Natural killer cell treated with Interleukin-12 subunit alpha and Interleukin-12 subunit beta and Interleukin-15 and Interleukin-18, amount 100 ng/mL, for 72 hours (primary cell): ENCODE data around the gene ENO3. TPM values are rescaled to one million over a fixed set of nuclear protein-coding genes. Genes with fewer than 3 reads are reported as not detected.
"Not testable (repeated sequence)": the region's sequence is repeated elsewhere in the genome, so short reads cannot be mapped to it uniquely, and the experiment has no call there.

Experiments used
- ATAC-seq, 2 donors: fragments of 150-1000 bp; cut with Tn5 transposase in 1 of 2; sonication (Bioruptor Pico), chemical (Tn5 transposase) in 1 of 2; 2 replicates each; pipeline ENCODE4 v1.10.0; 2021
- DNase-seq: peaks from one replicate; pipeline ENCODE4 v3.0.0; 2022; ENCODE audit warnings: low spot score
- H3K27ac Mint-ChIP-seq, 2 donors: 1 replicate in 1 of 2; 2 replicates in 1 of 2; pipeline ENCODE4 v1.8.0; 2022; ENCODE audit warnings: mixed read lengths in 2 of 2, mild to moderate bottlenecking in 1 of 2, moderate library complexity in 1 of 2
- H3K27me3 Mint-ChIP-seq, 2 donors: 1 replicate in 1 of 2; 2 replicates in 1 of 2; pipeline ENCODE4 v1.8.0; 2022; ENCODE audit warnings: mixed read lengths in 2 of 2
- H3K36me3 Mint-ChIP-seq: one replicate; pipeline ENCODE4 v1.8.0; 2022; ENCODE audit warnings: mixed read lengths
- H3K4me1 Mint-ChIP-seq, 2 donors: 1 replicate in 1 of 2; 2 replicates in 1 of 2; pipeline ENCODE4 v1.8.0; 2022; ENCODE audit warnings: low read depth in 2 of 2, mixed read lengths in 2 of 2, mild to moderate bottlenecking in 1 of 2
- H3K4me3 Mint-ChIP-seq: one replicate; pipeline ENCODE4 v1.8.0; 2022; ENCODE audit warnings: mixed read lengths
- H3K9me3 Mint-ChIP-seq: 2 replicates; pipeline ENCODE4 v1.8.0; 2022; ENCODE audit warnings: mixed read lengths
- total RNA-seq, 2 donors: library from RNA; stranded (reverse); gene quantifications; one replicate each; pipeline ENCODE4 v1.2.3, GENCODE V29; 2022

Gene ENO3
- total RNA-seq, 2 donors from 2014 or later: 8.7 to 26.1 TPM

GRCh38 chr17:4926577-4927335 is 24.2 kb upstream of the ENO3 start:
- H3K27me3 Mint-ChIP-seq, ATAC-seq, DNase-seq, H3K4me3 Mint-ChIP-seq, H3K27ac Mint-ChIP-seq, H3K9me3 Mint-ChIP-seq, H3K4me1 Mint-ChIP-seq, H3K36me3 Mint-ChIP-seq: not testable (repeated sequence)

GRCh38 chr17:4928881-4929280 is 22.0 kb upstream of the ENO3 start:
- peaks cover 8 to 27% of the 10 kb centered on the region in 2 donors for H3K4me1 Mint-ChIP-seq
- H3K27me3 Mint-ChIP-seq: peaks cover 0 to under 1% of the 10 kb centered on the region in 2 donors
- no peaks in the 10 kb centered on the region for H3K36me3 Mint-ChIP-seq
- H3K27ac Mint-ChIP-seq: no peak overlapping the region
- no peaks in the 10 kb centered on the region for H3K9me3 Mint-ChIP-seq
- no peak overlapping the region for H3K4me3 Mint-ChIP-seq
- ATAC-seq: no peak
- DNase-seq: no peak

GRCh38 chr17:4931963-4932362 is 19.0 kb upstream of the ENO3 start, which contains the start of gene GP1BA:
Gene GP1BA, plus strand, starts transcription at chr17:4932277. Its CDS starts 328 bp downstream, at chr17:4932605.
- H3K9me3 Mint-ChIP-seq: no peaks in the 10 kb centered on the region
- ATAC-seq (no peak), DNase-seq (no peak)
- H3K4me1 Mint-ChIP-seq: peaks cover 25 to 44% of the 10 kb centered on the region in 2 donors
- H3K36me3 Mint-ChIP-seq: no peaks in the 10 kb centered on the region
- no peak within 1 kb of the TSS for H3K4me3 Mint-ChIP-seq
- H3K27me3 Mint-ChIP-seq: peaks cover 0 to 2% of the 10 kb centered on the region in 2 donors
- H3K27ac Mint-ChIP-seq: peak within 1 kb of the TSS in 1 of 2 donors; percentile 1

- Mint-ChIP-seq H3K4me3 (no peak overlapping the region), H3K9me3 (no peaks in the 10 kb centered on the region), H3K4me1 (peaks cover 25 to 47% of the 10 kb centered on the region in 2 donors), H3K27me3 (peaks cover 0 to 2% of the 10 kb centered on the region in 2 donors), H3K27ac (no peak overlapping the region), H3K36me3 (no peaks in the 10 kb centered on the region)
- ATAC-seq: no peak
- no peak for DNase-seq
These were observed 18.2 kb upstream of the ENO3 start for GRCh38 chr17:4932756-4933155.

DNA sequence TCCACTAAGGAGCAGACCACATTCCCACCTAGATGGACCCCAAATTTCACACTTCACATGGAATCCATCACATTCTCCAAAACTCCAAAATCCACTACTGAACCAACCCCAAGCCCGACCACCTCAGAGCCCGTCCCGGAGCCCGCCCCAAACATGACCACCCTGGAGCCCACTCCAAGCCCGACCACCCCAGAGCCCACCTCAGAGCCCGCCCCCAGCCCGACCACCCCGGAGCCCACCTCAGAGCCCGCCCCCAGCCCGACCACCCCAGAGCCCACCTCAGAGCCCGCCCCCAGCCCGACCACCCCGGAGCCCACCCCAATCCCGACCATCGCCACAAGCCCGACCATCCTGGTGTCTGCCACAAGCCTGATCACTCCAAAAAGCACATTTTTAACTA is 17.3 kb upstream of the ENO3 start:
- peak overlapping the region; percentile 47 for H3K4me3 Mint-ChIP-seq
- no peaks in the 10 kb centered on the region for H3K9me3 Mint-ChIP-seq
- H3K36me3 Mint-ChIP-seq: no peaks in the 10 kb centered on the region
- peaks cover 31 to 51% of the 10 kb centered on the region in 2 donors for H3K4me1 Mint-ChIP-seq
- ATAC-seq: no peak
- peak overlapping the region; percentile 49 to 88 for H3K27ac Mint-ChIP-seq
- peaks cover 0 to 2% of the 10 kb centered on the region in 2 donors for H3K27me3 Mint-ChIP-seq
- DNase-seq: no peak

- DNase-seq (no peak), ATAC-seq (peak; percentile 58 to 60)
- H3K36me3 Mint-ChIP-seq: no peaks in the 10 kb centered on the region
- H3K27me3 Mint-ChIP-seq: peaks cover 0 to 2% of the 10 kb centered on the region in 2 donors
- H3K27ac Mint-ChIP-seq: peak overlapping the region; percentile 49 to 88
- peaks cover 37 to 55% of the 10 kb centered on the region in 2 donors for H3K4me1 Mint-ChIP-seq
- H3K9me3 Mint-ChIP-seq: no peaks in the 10 kb centered on the region
- H3K4me3 Mint-ChIP-seq: peak overlapping the region; percentile 47
These were observed 16.5 kb upstream of the ENO3 start for GRCh38 chr17:4934173-4934979.

- Mint-ChIP-seq H3K9me3 (no peaks in the 10 kb centered on the region), H3K4me3 (no peak overlapping the region), H3K4me1 (peaks cover 44 to 55% of the 10 kb centered on the region in 2 donors), H3K27me3 (peaks cover 0 to 2% of the 10 kb centered on the region in 2 donors), H3K27ac (peak overlapping the region in 1 of 2 donors; percentile 53), H3K36me3 (peaks cover 1% of the 10 kb centered on the region)
- no peak for DNase-seq
- no peak for ATAC-seq
These were observed 15.3 kb upstream of the ENO3 start for GRCh38 chr17:4935650-4936049.

DNA sequence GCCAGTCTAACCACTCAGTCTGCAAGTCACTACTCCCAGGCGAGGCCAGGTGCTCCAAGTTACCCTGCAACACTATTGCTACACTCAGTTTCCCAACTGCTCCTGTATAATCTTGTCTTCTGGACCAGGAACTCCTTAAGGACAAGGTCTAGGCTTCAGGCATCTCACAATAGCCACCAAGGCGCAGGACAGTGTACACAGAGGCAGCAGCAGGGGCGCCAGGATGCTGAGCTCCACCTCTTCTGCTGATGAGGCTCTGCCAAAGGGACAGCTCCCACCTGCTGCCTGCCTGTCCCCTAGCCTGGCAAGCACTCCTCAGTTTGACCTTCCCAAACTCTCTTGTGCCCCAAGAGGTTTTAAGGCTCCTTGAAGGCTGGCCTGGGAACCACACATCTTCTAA is 14.5 kb upstream of the ENO3 start:
- H3K27ac Mint-ChIP-seq: peak overlapping the region in 1 of 2 donors; percentile 53
- H3K4me3 Mint-ChIP-seq: no peak overlapping the region
- H3K9me3 Mint-ChIP-seq: no peaks in the 10 kb centered on the region
- ATAC-seq (no peak), DNase-seq (no peak)
- H3K27me3 Mint-ChIP-seq: peaks cover 0 to 2% of the 10 kb centered on the region in 2 donors
- peaks cover 52 to 57% of the 10 kb centered on the region in 2 donors for H3K4me1 Mint-ChIP-seq
- H3K36me3 Mint-ChIP-seq: peaks cover 9% of the 10 kb centered on the region

DNA sequence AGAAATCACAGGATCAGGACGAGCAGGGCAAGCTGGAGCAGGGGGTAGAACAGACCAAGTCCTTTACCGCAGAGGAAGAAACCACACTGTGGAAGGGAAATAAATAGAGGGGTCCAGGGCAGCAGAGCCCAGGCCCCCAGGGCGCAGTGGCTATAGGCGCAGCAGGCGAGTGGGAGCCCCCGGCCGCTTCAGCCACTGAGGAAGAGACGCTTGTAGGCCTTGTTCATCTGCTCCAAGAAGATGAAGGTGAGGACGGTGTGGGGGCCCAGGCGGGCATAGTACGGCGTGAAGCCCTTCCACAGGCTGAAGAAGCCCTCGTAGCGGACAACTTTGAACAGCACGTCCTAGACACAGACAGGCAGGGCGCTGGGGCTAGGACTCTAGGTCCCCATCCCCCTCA is 13.4 kb upstream of the ENO3 start:
- Mint-ChIP-seq H3K4me3 (peak overlapping the region; percentile 13), H3K27me3 (peaks cover 0 to 2% of the 10 kb centered on the region in 2 donors), H3K36me3 (peaks cover 16% of the 10 kb centered on the region), H3K27ac (no peak overlapping the region), H3K9me3 (no peaks in the 10 kb centered on the region), H3K4me1 (peaks cover 60 to 63% of the 10 kb centered on the region in 2 donors)
- ATAC-seq: no peak
- DNase-seq: no peak

- H3K9me3 Mint-ChIP-seq: no peaks in the 10 kb centered on the region
- H3K4me1 Mint-ChIP-seq: peaks cover 60 to 68% of the 10 kb centered on the region in 2 donors
- H3K36me3 Mint-ChIP-seq: peaks cover 19% of the 10 kb centered on the region
- DNase-seq (no peak), ATAC-seq (no peak)
- H3K27ac Mint-ChIP-seq: peak overlapping the region; percentile 76 to 96
- H3K27me3 Mint-ChIP-seq: peaks cover 0 to 2% of the 10 kb centered on the region in 2 donors
- H3K4me3 Mint-ChIP-seq: peak overlapping the region; percentile 100
These were observed 12.8 kb upstream of the ENO3 start for GRCh38 chr17:4938069-4938491.

- H3K4me1 Mint-ChIP-seq: peaks cover 60 to 68% of the 10 kb centered on the region in 2 donors
- DNase-seq (no peak), ATAC-seq (no peak)
- H3K27me3 Mint-ChIP-seq: peaks cover 0 to 1% of the 10 kb centered on the region in 2 donors
- H3K27ac Mint-ChIP-seq: peak overlapping the region; percentile 76 to 96
- H3K4me3 Mint-ChIP-seq: peak overlapping the region; percentile 100
- peaks cover 22% of the 10 kb centered on the region for H3K36me3 Mint-ChIP-seq
- H3K9me3 Mint-ChIP-seq: no peaks in the 10 kb centered on the region
These were observed 12.0 kb upstream of the ENO3 start for GRCh38 chr17:4938688-4939545.

- Mint-ChIP-seq H3K4me3 (peak overlapping the region; percentile 100), H3K4me1 (peaks cover 60 to 68% of the 10 kb centered on the region in 2 donors), H3K36me3 (peaks cover 28% of the 10 kb centered on the region), H3K27ac (peak overlapping the region; percentile 76 to 96), H3K9me3 (no peaks in the 10 kb centered on the region), H3K27me3 (no peaks in the 10 kb centered on the region)
- ATAC-seq (peak in 1 of 2 donors; percentile 4), DNase-seq (no peak)
These were observed 11.4 kb upstream of the ENO3 start for GRCh38 chr17:4939546-4939795.

- Mint-ChIP-seq H3K9me3 (no peaks in the 10 kb centered on the region), H3K4me1 (peaks cover 62 to 70% of the 10 kb centered on the region in 2 donors), H3K4me3 (peak within 1 kb of the TSS; percentile 100), H3K27me3 (no peaks in the 10 kb centered on the region), H3K27ac (peak within 1 kb of the TSS; percentile 95 to 96), H3K36me3 (peaks cover 31% of the 10 kb centered on the region)
- peak; percentile 91 to 94 for ATAC-seq
- peak; percentile 98 for DNase-seq
These were observed 10.9 kb upstream of the ENO3 start, which contains the start of the genes RNF167 and SLC25A11 for GRCh38 chr17:4939796-4940554. Gene RNF167, plus strand, starts transcription at chr17:4940268. Its CDS starts 642 bp downstream, at chr17:4940910. Gene SLC25A11, minus strand, starts transcription at chr17:4940046. Its CDS starts 136 bp downstream, at chr17:4939910.
